ENCODE data around the gene CREBBP.

- TF ChIP-seq CTCF (IDR thresholded peaks at IDR 0.05; ENCODE audit: insufficient read depth, low read depth, low read length) (no peak), EZH2 (IDR thresholded peaks at IDR 0.05; ENCODE audit: insufficient read depth, low read length) (no peak)
Observed at GRCh38 chr16:3797904-3798811, 82.4 kb downstream of the CREBBP start.

Measured in astrocyte (in vitro differentiated cells and primary cell).